Neural progenitor cell (in vitro differentiated cells): ENCODE data around the gene TRPM2.

ENCODE experiments used
- EZH2phosphoT487 ChIP-seq: fragments of 200-600 bp; sonication (generic); IDR thresholded peaks from 2 replicates; pipeline ENCODE4 v1.6.1; 2017; ENCODE audit warnings: antibody characterized with exemption
- TF ChIP-seq, protein P1 (sequence below): fragments of 200-600 bp; sonication (generic); IDR thresholded peaks from 2 replicates; pipeline ENCODE4 v1.5.1; 2017; ENCODE audit warnings: antibody characterized with exemption, mild to moderate bottlenecking

DNA sequence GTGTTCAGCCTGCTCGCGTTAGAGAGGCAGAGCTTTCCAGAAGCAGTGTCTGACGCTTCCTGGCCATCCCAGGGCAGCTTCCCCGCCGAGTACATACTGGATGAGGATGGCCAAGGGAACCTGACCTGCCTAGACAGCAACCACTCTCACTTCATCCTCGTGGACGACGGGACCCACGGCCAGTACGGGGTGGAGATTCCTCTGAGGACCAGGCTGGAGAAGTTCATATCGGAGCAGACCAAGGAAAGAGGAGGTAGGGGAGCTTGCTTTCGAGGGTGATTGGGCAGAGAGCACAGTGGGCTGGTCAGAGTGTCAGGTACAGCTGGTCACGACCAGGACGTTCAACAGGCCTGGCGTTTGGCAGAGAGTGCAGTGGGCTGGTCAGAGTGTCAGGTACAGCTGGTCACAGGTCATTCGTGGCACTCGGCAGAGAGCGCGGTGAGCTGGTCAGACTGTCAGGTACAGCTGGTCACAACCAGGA lies 22.4 kb downstream of the TRPM2 start:
- TF ChIP-seq, protein P1, sequence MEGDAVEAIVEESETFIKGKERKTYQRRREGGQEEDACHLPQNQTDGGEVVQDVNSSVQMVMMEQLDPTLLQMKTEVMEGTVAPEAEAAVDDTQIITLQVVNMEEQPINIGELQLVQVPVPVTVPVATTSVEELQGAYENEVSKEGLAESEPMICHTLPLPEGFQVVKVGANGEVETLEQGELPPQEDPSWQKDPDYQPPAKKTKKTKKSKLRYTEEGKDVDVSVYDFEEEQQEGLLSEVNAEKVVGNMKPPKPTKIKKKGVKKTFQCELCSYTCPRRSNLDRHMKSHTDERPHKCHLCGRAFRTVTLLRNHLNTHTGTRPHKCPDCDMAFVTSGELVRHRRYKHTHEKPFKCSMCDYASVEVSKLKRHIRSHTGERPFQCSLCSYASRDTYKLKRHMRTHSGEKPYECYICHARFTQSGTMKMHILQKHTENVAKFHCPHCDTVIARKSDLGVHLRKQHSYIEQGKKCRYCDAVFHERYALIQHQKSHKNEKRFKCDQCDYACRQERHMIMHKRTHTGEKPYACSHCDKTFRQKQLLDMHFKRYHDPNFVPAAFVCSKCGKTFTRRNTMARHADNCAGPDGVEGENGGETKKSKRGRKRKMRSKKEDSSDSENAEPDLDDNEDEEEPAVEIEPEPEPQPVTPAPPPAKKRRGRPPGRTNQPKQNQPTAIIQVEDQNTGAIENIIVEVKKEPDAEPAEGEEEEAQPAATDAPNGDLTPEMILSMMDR = no peak
- no peak for TF ChIP-seq EZH2phosphoT487
